ENCODE results near the gene YAF2. TPM values are rescaled to one million over a fixed set of nuclear protein-coding genes. Genes with fewer than 3 reads are reported as not detected.
"Not testable (repeated sequence)": the region's sequence is repeated elsewhere in the genome, so short reads cannot be mapped to it uniquely, and the experiment has no call there.

Gene YAF2
- total RNA-seq, 1 donor from 2014 or later, result 20.5 TPM

GRCh38 chr12:42199007-42199406 lies 39.0 kb downstream of the YAF2 start:
- DNase-seq (ENCODE audit: low read depth), result no peak

GRCh38 chr12:42196723-42197603 lies 41.1 kb downstream of the YAF2 start:
- DNase-seq (ENCODE audit: low read depth), result peak; percentile 32

- DNase-seq (ENCODE audit: low read depth), result no peak
These were observed 45.4 kb downstream of the YAF2 start for GRCh38 chr12:42192686-42193085.

- DNase-seq (ENCODE audit: low read depth), result no peak
These were observed 45.8 kb downstream of the YAF2 start for GRCh38 chr12:42192258-42192657.

GRCh38 chr12:42190376-42190775 lies 47.7 kb downstream of the YAF2 start:
- no peak for DNase-seq (ENCODE audit: low read depth)

GRCh38 chr12:42188275-42188674 lies 49.8 kb downstream of the YAF2 start:
- not testable (repeated sequence) for DNase-seq (ENCODE audit: low read depth)

- no peak for DNase-seq (ENCODE audit: low read depth)
These were observed 50.2 kb downstream of the YAF2 start for GRCh38 chr12:42187799-42188198.

- no peak for DNase-seq (ENCODE audit: low read depth)
These were observed 51.3 kb downstream of the YAF2 start for GRCh38 chr12:42186793-42187192.

GRCh38 chr12:42182394-42182793 lies 55.7 kb downstream of the YAF2 start:
- no peak for DNase-seq (ENCODE audit: low read depth)

- DNase-seq (ENCODE audit: low read depth), result peak; percentile 6
These were observed 57.0 kb downstream of the YAF2 start for GRCh38 chr12:42180990-42181596.

GRCh38 chr12:42178101-42178500 lies 59.9 kb downstream of the YAF2 start:
- DNase-seq (ENCODE audit: low read depth), result no peak

- no peak for DNase-seq (ENCODE audit: low read depth)
These were observed 63.1 kb downstream of the YAF2 start for GRCh38 chr12:42174978-42175377.

GRCh38 chr12:42173961-42174521 lies 64.0 kb downstream of the YAF2 start:
- DNase-seq (ENCODE audit: low read depth), result no peak

GRCh38 chr12:42172441-42173210 lies 65.4 kb downstream of the YAF2 start:
- no peak for DNase-seq (ENCODE audit: low read depth)

GRCh38 chr12:42167711-42168110 lies 70.3 kb downstream of the YAF2 start:
- no peak for DNase-seq (ENCODE audit: low read depth)

GRCh38 chr12:42166501-42166900 lies 71.5 kb downstream of the YAF2 start:
- DNase-seq (ENCODE audit: low read depth), result no peak

GRCh38 chr12:42163913-42164312 lies 74.1 kb downstream of the YAF2 start:
- DNase-seq (ENCODE audit: low read depth), result no peak

GRCh38 chr12:42162965-42163364 lies 75.1 kb downstream of the YAF2 start:
- DNase-seq (ENCODE audit: low read depth), result peak; percentile 12

- peak; percentile 12 for DNase-seq (ENCODE audit: low read depth)
These were observed 75.9 kb downstream of the YAF2 start for GRCh38 chr12:42162193-42162592.

GRCh38 chr12:42161529-42161928 lies 76.5 kb downstream of the YAF2 start:
- no peak for DNase-seq (ENCODE audit: low read depth)

GRCh38 chr12:42156232-42156631 lies 81.8 kb downstream of the YAF2 start:
- DNase-seq (ENCODE audit: low read depth), result no peak

Measured in myocyte (in vitro differentiated cells).